Osteoblast (primary cell): ENCODE data around the gene ACTR1A. TPM values are rescaled to one million over a fixed set of nuclear protein-coding genes. Genes with fewer than 3 reads are reported as not detected.

ENCODE experiments used
- DNase-seq: peaks from one replicate; pipeline ENCODE4 v3.0.0; 2011; ENCODE audit warnings: low spot score, mixed read lengths; ENCODE audit not compliant: insufficient read length; ENCODE audit errors: missing footprints
- H2AFZ ChIP-seq: 2 replicates; pipeline ENCODE4 v1.6.0; 2011; ENCODE audit warnings: mild to moderate bottlenecking, low read length
- H3K27ac ChIP-seq: 2 replicates; pipeline ENCODE4 v1.5.1; 2011; ENCODE audit warnings: mild to moderate bottlenecking, low read depth, low read length, moderate library complexity
- H3K27me3 ChIP-seq: 2 replicates; pipeline ENCODE4 v1.6.0; 2012; ENCODE audit warnings: mild to moderate bottlenecking, control low read depth, inconsistent platforms, low read length, moderate library complexity; ENCODE audit not compliant: insufficient read depth
- H3K36me3 ChIP-seq: 2 replicates; pipeline ENCODE4 v1.5.1; 2011; ENCODE audit warnings: mild to moderate bottlenecking, low read length, control low read depth, moderate library complexity; ENCODE audit not compliant: insufficient read depth
- H3K4me1 ChIP-seq: 2 replicates; pipeline ENCODE4 v1.5.1; 2011; ENCODE audit warnings: mild to moderate bottlenecking, low read length, control low read depth, moderate library complexity; ENCODE audit not compliant: insufficient read depth
- H3K4me2 ChIP-seq: 2 replicates; pipeline ENCODE4 v1.6.0; 2011; ENCODE audit warnings: mild to moderate bottlenecking, low read length; ENCODE audit not compliant: insufficient read depth
- H3K4me3 ChIP-seq: fragments of 200-600 bp; sonication (generic); 3 replicates; pipeline ENCODE4 v1.5.1; 2012; ENCODE audit warnings: mild to moderate bottlenecking, low read length, inconsistent platforms; ENCODE audit not compliant: insufficient read depth
- H3K79me2 ChIP-seq: 2 replicates; pipeline ENCODE4 v1.6.0; 2012; ENCODE audit warnings: mild to moderate bottlenecking, low read length, control low read depth, inconsistent platforms; ENCODE audit not compliant: insufficient read depth
- H3K9me3 ChIP-seq: 2 replicates; pipeline ENCODE4 v1.5.1; 2011; ENCODE audit warnings: low read depth, low read length, control low read depth
- H4K20me1 ChIP-seq: 2 replicates; pipeline ENCODE4 v1.6.0; 2012; ENCODE audit warnings: mild to moderate bottlenecking, low read length, control low read depth; ENCODE audit not compliant: insufficient read depth
- CTCF ChIP-seq: IDR thresholded peaks from 2 replicates; pipeline ENCODE4 v1.5.1; 2011; ENCODE audit warnings: mild to moderate bottlenecking, low read depth, low read length, moderate library complexity; ENCODE audit errors: extremely low read depth
- total RNA-seq: library from RNA; depleted of rRNA; stranded (reverse); fragments of >200 nt; gene quantifications from 2 replicates; pipeline ENCODE4 v1.2.3, GENCODE V29; 2012

Gene ACTR1A
- total RNA-seq, 1 donor, result 105 TPM

GRCh38 chr10:102465466-102465865 lies 37.0 kb downstream of the ACTR1A start:
- TF ChIP-seq CTCF, result no peak
- Histone ChIP-seq H3K4me3 (no peak overlapping the region), H3K9me3 (no peaks in the 10 kb centered on the region), H4K20me1 (no peaks in the 10 kb centered on the region), H3K27ac (no peak overlapping the region), H3K27me3 (peaks cover 18% of the 10 kb centered on the region), H3K36me3 (no peaks in the 10 kb centered on the region), H2AFZ (no peak overlapping the region), H3K4me2 (no peak overlapping the region), H3K79me2 (no peaks in the 10 kb centered on the region), H3K4me1 (peaks cover 23% of the 10 kb centered on the region)
- peak; percentile 44 for DNase-seq

DNA sequence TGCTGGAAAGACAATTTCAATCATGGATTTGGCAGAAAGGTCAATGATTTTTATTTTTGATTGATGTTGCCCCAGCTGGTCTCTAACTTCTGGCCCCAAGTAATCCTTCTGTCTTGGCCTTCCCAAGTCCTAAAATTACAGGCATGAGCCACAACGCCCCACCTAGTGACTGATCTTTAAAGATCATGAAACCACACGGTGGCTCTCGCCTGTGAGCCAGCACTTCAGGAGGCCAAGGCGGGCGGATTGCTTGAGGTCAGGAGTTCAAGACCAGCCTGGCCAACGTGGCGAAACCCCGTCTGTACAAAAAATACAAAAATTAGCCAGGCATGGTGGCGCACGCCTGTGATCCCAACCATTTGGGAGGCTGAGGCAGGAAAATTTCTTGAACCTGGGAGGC lies 38.5 kb downstream of the ACTR1A start:
- Histone ChIP-seq H3K27ac (no peak overlapping the region), H3K27me3 (peaks cover 18% of the 10 kb centered on the region), H3K36me3 (no peaks in the 10 kb centered on the region), H3K4me3 (no peak overlapping the region), H4K20me1 (no peaks in the 10 kb centered on the region), H3K9me3 (no peaks in the 10 kb centered on the region), H3K4me1 (peaks cover 19% of the 10 kb centered on the region), H2AFZ (no peak overlapping the region), H3K4me2 (no peak overlapping the region), H3K79me2 (no peaks in the 10 kb centered on the region)
- no peak for TF ChIP-seq CTCF
- no peak for DNase-seq

GRCh38 chr10:102462512-102463054 lies 39.9 kb downstream of the ACTR1A start:
- Histone ChIP-seq H3K36me3 (no peaks in the 10 kb centered on the region), H3K27me3 (peaks cover 18% of the 10 kb centered on the region), H3K9me3 (no peaks in the 10 kb centered on the region), H3K4me2 (no peak overlapping the region), H4K20me1 (no peaks in the 10 kb centered on the region), H3K79me2 (no peaks in the 10 kb centered on the region), H3K27ac (no peak overlapping the region), H2AFZ (no peak overlapping the region), H3K4me3 (no peak overlapping the region), H3K4me1 (peaks cover 9% of the 10 kb centered on the region)
- no peak for DNase-seq
- no peak for TF ChIP-seq CTCF

DNA sequence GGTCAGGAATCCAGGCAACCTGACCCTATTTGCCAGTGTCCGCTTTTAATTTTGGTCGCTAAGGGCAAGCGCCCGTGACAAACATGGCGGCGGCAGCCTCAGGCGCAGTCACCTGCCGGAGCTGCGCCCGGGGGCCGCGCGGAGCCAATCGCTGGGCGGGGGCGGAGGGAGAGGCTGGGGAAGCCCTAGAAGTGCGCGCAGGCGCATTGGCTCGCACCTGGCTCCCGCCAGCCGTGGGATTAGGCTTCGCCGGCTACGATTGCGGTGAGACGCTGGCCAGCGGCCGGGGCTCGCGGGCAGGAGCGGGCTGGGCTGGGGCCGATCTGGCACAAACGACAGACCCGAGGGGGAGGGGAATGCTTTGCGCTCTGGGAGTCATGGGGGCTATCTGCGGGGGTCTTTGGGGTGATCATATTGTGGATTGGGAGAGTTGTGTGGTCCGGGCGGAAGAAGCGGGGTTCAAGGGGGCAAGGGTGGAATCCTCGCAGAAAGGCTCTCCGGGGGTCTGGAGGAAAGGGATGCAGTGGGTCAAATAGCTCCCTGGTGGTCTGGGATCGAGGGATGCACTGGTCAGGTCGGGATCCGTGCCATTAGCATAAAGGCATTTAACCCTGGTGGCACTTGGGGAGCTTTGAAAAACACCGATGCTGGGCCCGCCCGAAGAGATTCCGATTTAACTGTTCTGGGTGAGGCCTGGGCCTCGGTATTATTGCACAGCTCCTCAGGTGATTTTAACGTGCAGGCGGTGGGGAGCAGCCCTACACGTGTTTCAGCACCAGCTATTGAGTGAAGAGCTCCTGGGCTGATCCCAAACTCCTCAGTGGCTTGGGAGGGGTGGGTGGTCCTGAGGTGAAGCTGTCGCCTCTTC lies 41.1 kb downstream of the ACTR1A start:
- H3K4me3 ChIP-seq, result peak overlapping the region; percentile 73
- H3K4me1 ChIP-seq, result peaks cover 10% of the 10 kb centered on the region
- peak overlapping the region; percentile 88 for H2AFZ ChIP-seq
- H3K27me3 ChIP-seq, result peaks cover 18% of the 10 kb centered on the region
- H4K20me1 ChIP-seq, result no peaks in the 10 kb centered on the region
- no peaks in the 10 kb centered on the region for H3K9me3 ChIP-seq
- no peak overlapping the region for H3K27ac ChIP-seq
- TF ChIP-seq CTCF, result no peak
- DNase-seq, result peak; percentile 97
- H3K36me3 ChIP-seq, result no peaks in the 10 kb centered on the region
- no peaks in the 10 kb centered on the region for H3K79me2 ChIP-seq
- H3K4me2 ChIP-seq, result peak overlapping the region; percentile 75
